CD4-positive, alpha-beta T cell treated with Interleukin-4 for 4 hours (primary cell): ENCODE results near the gene TH.
"Not testable (repeated sequence)": the region's sequence is repeated elsewhere in the genome, so short reads cannot be mapped to it uniquely, and the experiment has no call there.

Source experiments
- DNase-seq: peaks from one replicate; pipeline ENCODE4 v3.0.0-alpha.2; 2020

TH gene

DNA sequence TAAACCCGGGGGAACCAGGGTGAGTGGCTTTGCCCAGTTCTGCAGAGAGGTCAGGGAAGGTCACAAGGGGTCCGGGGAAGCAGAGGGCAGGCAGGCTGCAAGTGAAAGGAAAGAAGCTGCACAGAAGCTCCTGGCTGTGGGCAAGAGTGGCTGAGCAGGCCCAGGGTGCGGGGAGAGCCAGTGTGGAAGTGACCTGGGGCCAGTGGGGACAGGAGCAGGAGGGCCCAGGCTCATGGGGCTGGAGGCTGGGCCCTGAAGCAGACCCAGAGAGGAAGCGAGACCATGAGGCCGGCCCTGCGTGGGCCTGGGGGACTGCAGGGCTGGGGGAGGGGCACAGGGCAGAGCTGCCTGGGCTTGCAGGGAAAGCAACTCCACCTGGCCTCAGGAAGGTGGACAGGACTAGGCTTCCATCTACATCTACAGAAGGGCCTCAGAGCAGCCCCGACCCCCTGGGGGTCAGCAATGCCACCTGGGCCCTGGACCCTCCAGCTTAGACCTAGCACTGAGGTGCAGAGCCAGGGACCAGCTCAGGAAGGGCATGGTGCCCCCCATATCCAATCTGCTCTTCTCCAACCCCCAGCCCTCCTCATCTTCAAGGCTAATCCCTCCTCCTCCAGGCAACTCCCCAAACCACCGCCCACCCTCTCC lies 44.0 kb downstream of the TH start:
- no peak for DNase-seq

GRCh38 chr11:2126520-2127085 lies 45.0 kb downstream of the TH start:
- DNase-seq, result no peak

GRCh38 chr11:2124736-2125484 lies 46.7 kb downstream of the TH start:
- DNase-seq, result not testable (repeated sequence)

DNA sequence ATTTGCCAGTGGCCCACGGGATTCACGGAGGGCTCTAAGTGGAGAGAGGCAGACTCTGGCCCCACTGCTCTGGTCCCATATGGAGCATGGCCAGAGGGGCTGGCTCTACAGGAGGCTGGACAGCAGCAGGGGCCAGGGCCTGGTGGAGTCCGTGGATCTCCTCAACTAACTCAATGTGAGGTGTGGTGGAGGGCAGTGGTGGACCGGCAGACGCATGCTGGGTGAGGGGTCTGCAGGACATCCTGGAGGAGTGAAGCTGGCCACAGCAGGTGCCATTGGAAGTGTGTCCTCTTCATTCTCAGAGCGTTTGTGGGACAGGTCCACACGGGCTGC lies 48.0 kb downstream of the TH start:
- no peak for DNase-seq

GRCh38 chr11:2122907-2123627 lies 48.5 kb downstream of the TH start:
- DNase-seq, result no peak

DNA sequence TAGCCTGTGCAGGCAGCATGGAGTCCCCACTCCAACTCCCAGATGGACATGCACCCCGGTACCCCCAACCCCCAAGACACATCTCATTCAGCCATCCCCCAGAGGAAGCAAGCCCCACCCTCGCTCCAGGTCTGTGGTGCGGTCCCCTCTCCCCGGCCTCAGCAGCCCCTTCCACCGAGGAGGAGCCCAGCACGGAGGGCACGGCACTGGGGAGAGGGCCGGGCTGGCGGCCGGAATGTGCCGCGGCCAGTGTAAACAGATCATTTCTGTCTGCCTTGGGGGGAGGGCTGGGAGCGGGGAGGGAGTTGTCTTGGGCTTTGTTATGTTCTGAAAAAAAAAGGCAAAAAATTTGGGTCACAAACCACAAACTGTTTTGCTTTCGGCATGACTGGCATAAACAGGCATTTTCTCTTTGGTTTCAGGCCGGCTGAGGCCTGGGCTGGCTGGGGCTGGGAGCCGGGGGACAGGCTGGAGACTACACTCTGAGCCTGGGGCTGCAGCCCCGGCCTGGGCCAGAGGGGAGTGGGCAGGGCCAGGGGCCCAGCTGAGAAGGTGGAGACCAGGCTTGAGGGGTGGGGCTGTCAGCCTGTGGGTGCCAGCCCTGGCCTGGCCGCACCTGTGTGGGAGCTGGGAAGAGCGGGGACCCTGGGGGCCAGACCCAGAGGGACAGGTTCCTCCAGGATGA lies 49.3 kb downstream of the TH start:
- no peak for DNase-seq

DNA sequence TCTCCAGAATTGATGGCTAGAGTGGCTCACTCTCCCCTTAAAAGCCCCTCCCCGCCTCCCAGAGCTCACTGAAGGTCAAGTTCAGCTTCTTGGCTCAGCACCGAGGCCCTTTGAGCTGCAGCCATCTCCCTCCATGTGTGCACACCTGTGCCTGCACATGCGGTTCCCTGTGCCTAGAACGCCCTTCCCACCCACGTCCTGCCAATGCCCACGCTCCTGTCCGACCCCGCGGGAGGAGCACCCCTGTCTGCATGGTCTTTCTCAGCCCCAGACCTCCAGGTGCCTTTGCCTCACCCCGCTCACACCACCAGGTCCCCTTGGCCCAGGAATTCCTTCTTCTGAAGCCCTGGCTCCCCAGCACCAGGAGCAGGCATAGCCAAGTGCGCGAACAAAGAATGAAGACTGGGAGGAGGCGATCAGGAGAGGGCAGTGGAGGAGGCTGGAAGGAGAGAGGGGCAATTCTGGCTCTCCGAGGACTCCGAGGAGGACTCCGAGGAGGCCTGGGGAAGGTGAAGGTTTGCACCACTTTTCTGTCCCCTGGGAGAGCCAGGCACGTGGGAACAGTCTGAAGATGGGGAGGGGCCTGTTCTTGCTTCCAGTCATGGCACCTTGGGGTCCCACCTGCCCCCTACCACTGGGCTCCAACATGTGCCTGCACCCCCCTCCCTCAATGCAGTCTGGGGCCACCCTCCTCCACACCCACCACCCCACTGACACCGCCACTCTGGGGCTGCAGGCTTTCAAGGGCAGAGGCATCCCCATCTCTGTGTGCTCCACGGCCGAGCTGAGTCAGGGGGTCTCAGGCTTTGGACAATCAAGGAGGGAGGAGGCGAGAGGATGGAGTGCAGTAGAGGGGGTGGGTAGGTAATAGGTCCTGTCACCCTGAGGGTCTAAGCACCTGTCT lies 50.1 kb downstream of the TH start:
- DNase-seq, result no peak

- no peak for DNase-seq
These were observed 51.1 kb downstream of the TH start for GRCh38 chr11:2120359-2121100.

DNA sequence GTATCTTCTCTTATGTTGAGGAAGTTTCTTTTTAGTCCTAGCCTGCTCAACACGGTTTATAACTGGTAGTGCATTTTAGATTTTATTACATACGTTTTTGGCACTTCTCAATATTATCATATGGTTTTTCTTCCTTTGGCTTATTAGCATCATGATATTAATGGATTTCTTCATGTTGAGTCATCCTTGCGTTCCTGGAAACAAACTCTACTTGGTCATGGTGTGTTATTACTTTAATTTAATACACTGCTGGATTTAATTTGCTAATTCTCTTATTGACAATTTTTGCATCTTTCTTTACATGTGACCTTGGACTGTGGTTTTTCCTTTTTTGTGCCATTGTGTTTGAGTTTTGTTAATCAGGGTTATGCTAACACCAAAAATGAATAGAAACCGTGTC lies 52.9 kb downstream of the TH start:
- DNase-seq, result no peak

GRCh38 chr11:2116680-2117079 lies 54.9 kb downstream of the TH start:
- DNase-seq, result no peak

GRCh38 chr11:2115308-2115707 lies 56.3 kb downstream of the TH start:
- no peak for DNase-seq

DNA sequence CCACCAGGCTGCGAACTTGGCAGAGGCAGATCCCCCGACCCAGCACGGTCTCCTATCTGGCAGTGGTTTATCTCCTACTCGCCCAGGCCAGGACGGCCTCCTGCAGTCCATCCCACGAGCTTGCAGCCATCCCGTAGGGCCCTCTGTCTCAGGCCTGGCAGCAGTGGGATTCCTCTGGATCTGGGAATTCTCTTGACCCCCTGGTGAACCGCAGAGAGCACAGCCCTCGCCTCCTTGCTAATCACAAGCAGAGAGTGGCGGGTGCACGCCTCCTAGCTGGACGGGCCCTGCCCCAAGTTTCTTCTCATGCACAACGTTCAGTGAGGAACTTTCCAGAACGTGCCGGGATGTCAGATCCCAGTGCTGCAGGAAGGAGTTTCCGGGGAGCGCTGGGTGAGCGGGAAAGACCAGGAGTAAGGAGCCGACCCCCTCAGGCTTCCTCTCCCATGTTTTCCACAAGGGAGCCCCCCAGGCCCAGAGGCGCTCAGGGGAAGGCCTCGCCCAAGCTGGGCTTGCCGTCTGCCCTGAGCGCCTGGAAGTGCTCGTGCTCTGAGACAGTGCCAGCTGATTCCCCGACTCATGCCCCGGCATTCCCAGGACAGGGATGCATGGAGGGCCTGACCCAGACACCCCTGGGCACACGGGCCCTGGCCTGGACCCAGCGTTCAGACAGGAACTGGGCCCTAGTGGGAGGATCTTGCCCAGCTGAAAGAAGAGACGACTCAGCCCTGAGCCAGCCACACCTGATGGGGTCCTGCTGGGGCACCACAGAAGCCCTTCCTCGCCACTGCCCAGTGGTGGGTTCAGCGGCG lies 57.0 kb downstream of the TH start:
- DNase-seq, result no peak
